HCT116 (cell line): ENCODE data around the gene B4GALNT3.

Experiments
- CBX3 ChIP-seq: IDR thresholded peaks from 2 replicates; pipeline ENCODE4 v1.6.1; 2012; ENCODE audit warnings: low read depth
- EZH2phosphoT487 ChIP-seq: fragments of 200-600 bp; IDR thresholded peaks from 2 replicates; pipeline ENCODE4 v1.6.1; 2018; ENCODE audit warnings: antibody characterized with exemption, borderline replicate concordance
- JUND ChIP-seq: IDR thresholded peaks from 2 replicates; pipeline ENCODE4 v1.6.1; 2012
- POLR2A ChIP-seq: IDR thresholded peaks from 2 replicates; pipeline ENCODE4 v1.7.0; 2011; ENCODE audit warnings: borderline replicate concordance; ENCODE audit not compliant: insufficient read depth, insufficient read length; ENCODE audit errors: extremely low read depth
- POLR2AphosphoS5 ChIP-seq: IDR thresholded peaks from 2 replicates; pipeline ENCODE4 v1.6.1; 2011; ENCODE audit warnings: mild to moderate bottlenecking, low read depth, low read length, moderate library complexity
- SP1 ChIP-seq: IDR thresholded peaks from 2 replicates; pipeline ENCODE4 v1.6.1; 2012; ENCODE audit warnings: low read depth
- SRF ChIP-seq: IDR thresholded peaks from 2 replicates; pipeline ENCODE4 v1.6.1; 2012; ENCODE audit warnings: low read depth
- TCF7L2 ChIP-seq: IDR thresholded peaks from 2 replicates; pipeline ENCODE4 v1.7.0; 2011; ENCODE audit warnings: borderline replicate concordance, inconsistent platforms; ENCODE audit not compliant: insufficient read depth, insufficient read length; ENCODE audit errors: extremely low read depth
- ZNF274 ChIP-seq: fragments of 200-500 bp; sonication (Bioruptor generic); IDR thresholded peaks from 2 replicates; pipeline ENCODE4 v1.6.1; 2014; ENCODE audit warnings: mild to moderate bottlenecking, low read depth, low read length, inconsistent platforms
- TF ChIP-seq, protein P1 (sequence below), 3 experiments: fragments of 200-600 bp in 1 of 3; sonication (generic) in 1 of 3; IDR thresholded peaks in 2 of 3; conservative IDR thresholded peaks in 1 of 3; 2 replicates each; pipeline ENCODE4 v1.5.1; 2012 to 2017; ENCODE audit warnings: low read depth in 2 of 3, low read length in 2 of 3, antibody characterized with exemption in 1 of 3, borderline replicate concordance in 1 of 3, control low read depth in 1 of 3, mild to moderate bottlenecking in 1 of 3, mixed read lengths in 1 of 3, mixed run types in 1 of 3, moderate library complexity in 1 of 3; ENCODE audit not compliant: insufficient read depth in 1 of 3
- TF ChIP-seq, protein P2 (sequence below): IDR thresholded peaks from 2 replicates; pipeline ENCODE4 v1.6.1; 2012

DNA sequence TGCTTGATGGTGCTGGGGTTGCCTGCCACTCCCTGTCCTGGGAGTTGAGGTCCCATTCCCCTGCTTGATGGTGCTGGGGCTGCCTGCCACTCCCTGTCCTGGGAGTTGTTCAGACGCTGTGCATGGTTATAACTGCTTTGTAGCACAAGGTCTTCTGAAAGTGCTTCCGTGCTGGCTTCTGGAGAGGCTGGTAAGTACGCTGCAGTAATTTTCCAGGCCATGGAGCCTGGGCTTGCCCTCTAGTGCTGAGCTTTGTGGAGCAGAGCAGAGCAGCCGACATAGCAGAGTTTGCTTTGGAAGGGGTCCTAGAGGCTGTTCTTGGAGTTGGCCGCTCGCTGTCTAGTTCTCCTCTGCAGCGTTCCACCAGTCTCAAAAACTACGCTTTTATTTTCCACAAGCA lies 6.3 kb downstream of the B4GALNT3 start:
- TF ChIP-seq, protein P1, sequence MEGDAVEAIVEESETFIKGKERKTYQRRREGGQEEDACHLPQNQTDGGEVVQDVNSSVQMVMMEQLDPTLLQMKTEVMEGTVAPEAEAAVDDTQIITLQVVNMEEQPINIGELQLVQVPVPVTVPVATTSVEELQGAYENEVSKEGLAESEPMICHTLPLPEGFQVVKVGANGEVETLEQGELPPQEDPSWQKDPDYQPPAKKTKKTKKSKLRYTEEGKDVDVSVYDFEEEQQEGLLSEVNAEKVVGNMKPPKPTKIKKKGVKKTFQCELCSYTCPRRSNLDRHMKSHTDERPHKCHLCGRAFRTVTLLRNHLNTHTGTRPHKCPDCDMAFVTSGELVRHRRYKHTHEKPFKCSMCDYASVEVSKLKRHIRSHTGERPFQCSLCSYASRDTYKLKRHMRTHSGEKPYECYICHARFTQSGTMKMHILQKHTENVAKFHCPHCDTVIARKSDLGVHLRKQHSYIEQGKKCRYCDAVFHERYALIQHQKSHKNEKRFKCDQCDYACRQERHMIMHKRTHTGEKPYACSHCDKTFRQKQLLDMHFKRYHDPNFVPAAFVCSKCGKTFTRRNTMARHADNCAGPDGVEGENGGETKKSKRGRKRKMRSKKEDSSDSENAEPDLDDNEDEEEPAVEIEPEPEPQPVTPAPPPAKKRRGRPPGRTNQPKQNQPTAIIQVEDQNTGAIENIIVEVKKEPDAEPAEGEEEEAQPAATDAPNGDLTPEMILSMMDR (IDR thresholded peaks at IDR 0.05 in 2 of 3, conservative IDR thresholded peaks at IDR 0.05 in 1 of 3; ENCODE audit: borderline replicate concordance in 1 of 3, insufficient read depth in 1 of 3, low read depth in 2 of 3, low read length in 2 of 3) = no peak
- TF ChIP-seq, protein P2, sequence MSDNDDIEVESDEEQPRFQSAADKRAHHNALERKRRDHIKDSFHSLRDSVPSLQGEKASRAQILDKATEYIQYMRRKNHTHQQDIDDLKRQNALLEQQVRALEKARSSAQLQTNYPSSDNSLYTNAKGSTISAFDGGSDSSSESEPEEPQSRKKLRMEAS = no peak
- no peak for TF ChIP-seq EZH2phosphoT487
- TF ChIP-seq ZNF274 = no peak
- no peak for TF ChIP-seq SRF
- TF ChIP-seq CBX3 = no peak
- no peak for TF ChIP-seq POLR2A
- no peak for TF ChIP-seq TCF7L2
- no peak for TF ChIP-seq JUND
- no peak for TF ChIP-seq SP1
- TF ChIP-seq POLR2AphosphoS5 = no peak
